WTC11 (cell line): ENCODE results near the gene GTF2A1L.
A peak's percentile ranks its signal among the peaks of the same experiment; 100 is the strongest.

ENCODE experiments used
- ATF1 ChIP-seq: sonication (generic); formaldehyde crosslinking; IDR thresholded peaks from 2 replicates; pipeline ENCODE4 v1.8.1; 2023; ENCODE audit warnings: mild to moderate bottlenecking, moderate library complexity, missing genetic modification reagents
- IRF2 ChIP-seq: sonication (generic); formaldehyde crosslinking; IDR thresholded peaks from 2 replicates; pipeline ENCODE4 v1.8.0; 2022; ENCODE audit warnings: low read depth, missing genetic modification reagents, borderline replicate concordance
- NFYB ChIP-seq: sonication (generic); formaldehyde crosslinking; conservative IDR thresholded peaks from 2 replicates; pipeline ENCODE4 v1.8.0; 2022; ENCODE audit warnings: low read depth, missing genetic modification reagents
- TF ChIP-seq, protein P1 (sequence below): fragments of 200-600 bp; IDR thresholded peaks from 2 replicates; pipeline ENCODE4 v1.8.0; 2022; ENCODE audit warnings: antibody characterized with exemption
- TF ChIP-seq, protein P2 (sequence below): sonication (generic); formaldehyde crosslinking; IDR thresholded peaks from 2 replicates; pipeline ENCODE4 v1.8.1; 2022; ENCODE audit warnings: low read depth, missing genetic modification reagents, borderline replicate concordance
- TF ChIP-seq, protein P3 (sequence below): sonication (generic); formaldehyde crosslinking; IDR thresholded peaks from 2 replicates; pipeline ENCODE4 v1.8.1; 2023; ENCODE audit warnings: mild to moderate bottlenecking, missing genetic modification reagents, moderate library complexity
- TF ChIP-seq, protein P4 (sequence below): sonication (generic); formaldehyde crosslinking; IDR thresholded peaks from 2 replicates; pipeline ENCODE4 v1.8.0; 2023; ENCODE audit warnings: missing genetic modification reagents

DNA sequence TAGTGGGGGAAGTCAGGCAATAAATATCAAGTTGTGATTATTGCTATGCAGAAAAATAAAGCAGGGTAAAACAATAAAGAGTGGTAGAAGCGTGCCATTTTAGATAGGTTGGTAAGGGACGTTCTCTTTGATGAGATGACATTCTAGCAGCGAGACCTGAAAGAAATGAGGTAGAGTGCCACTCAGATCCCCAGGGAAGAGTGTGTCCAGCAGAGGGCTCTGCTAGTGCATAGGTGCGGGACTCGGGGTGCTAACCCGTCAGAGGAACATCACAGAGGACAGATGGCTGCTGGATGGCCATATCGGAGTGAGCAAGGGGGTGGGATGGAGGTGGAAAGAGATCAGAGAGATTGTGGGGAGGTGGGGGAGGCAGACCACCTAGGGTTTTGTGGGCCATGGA lies 16.3 kb upstream of the GTF2A1L start:
- TF ChIP-seq, protein P1, sequence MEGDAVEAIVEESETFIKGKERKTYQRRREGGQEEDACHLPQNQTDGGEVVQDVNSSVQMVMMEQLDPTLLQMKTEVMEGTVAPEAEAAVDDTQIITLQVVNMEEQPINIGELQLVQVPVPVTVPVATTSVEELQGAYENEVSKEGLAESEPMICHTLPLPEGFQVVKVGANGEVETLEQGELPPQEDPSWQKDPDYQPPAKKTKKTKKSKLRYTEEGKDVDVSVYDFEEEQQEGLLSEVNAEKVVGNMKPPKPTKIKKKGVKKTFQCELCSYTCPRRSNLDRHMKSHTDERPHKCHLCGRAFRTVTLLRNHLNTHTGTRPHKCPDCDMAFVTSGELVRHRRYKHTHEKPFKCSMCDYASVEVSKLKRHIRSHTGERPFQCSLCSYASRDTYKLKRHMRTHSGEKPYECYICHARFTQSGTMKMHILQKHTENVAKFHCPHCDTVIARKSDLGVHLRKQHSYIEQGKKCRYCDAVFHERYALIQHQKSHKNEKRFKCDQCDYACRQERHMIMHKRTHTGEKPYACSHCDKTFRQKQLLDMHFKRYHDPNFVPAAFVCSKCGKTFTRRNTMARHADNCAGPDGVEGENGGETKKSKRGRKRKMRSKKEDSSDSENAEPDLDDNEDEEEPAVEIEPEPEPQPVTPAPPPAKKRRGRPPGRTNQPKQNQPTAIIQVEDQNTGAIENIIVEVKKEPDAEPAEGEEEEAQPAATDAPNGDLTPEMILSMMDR = peak; percentile 48; the same call in 1 of the 2 replicates
- TF ChIP-seq IRF2 (CRISPR knock-in tag) (no peak), NFYB (CRISPR knock-in tag) (no peak), ATF1 (CRISPR knock-in tag) (no peak)
- TF ChIP-seq, protein P2, sequence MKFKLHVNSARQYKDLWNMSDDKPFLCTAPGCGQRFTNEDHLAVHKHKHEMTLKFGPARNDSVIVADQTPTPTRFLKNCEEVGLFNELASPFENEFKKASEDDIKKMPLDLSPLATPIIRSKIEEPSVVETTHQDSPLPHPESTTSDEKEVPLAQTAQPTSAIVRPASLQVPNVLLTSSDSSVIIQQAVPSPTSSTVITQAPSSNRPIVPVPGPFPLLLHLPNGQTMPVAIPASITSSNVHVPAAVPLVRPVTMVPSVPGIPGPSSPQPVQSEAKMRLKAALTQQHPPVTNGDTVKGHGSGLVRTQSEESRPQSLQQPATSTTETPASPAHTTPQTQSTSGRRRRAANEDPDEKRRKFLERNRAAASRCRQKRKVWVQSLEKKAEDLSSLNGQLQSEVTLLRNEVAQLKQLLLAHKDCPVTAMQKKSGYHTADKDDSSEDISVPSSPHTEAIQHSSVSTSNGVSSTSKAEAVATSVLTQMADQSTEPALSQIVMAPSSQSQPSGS (CRISPR knock-in tag) = no peak
- TF ChIP-seq, protein P3, sequence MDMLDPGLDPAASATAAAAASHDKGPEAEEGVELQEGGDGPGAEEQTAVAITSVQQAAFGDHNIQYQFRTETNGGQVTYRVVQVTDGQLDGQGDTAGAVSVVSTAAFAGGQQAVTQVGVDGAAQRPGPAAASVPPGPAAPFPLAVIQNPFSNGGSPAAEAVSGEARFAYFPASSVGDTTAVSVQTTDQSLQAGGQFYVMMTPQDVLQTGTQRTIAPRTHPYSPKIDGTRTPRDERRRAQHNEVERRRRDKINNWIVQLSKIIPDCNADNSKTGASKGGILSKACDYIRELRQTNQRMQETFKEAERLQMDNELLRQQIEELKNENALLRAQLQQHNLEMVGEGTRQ = no peak
- TF ChIP-seq, protein P4, sequence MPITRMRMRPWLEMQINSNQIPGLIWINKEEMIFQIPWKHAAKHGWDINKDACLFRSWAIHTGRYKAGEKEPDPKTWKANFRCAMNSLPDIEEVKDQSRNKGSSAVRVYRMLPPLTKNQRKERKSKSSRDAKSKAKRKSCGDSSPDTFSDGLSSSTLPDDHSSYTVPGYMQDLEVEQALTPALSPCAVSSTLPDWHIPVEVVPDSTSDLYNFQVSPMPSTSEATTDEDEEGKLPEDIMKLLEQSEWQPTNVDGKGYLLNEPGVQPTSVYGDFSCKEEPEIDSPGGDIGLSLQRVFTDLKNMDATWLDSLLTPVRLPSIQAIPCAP (CRISPR knock-in tag) = no peak
